H1 (cell line): ENCODE measurements around the gene TET1. TPM values are rescaled to one million over a fixed set of nuclear protein-coding genes. Genes with fewer than 3 reads are reported as not detected.

Experiments
- CTCF ChIA-PET: fragments of 300-600 bp; sonication (Branson Sonifier 250); formaldehyde crosslinking; loops from one replicate; lab custom pipeline; 2021; ENCODE audit not compliant: partially characterized antibody; lab: Charles Lee
- POLR2A ChIA-PET: fragments of 300-600 bp; sonication (Branson Sonifier 250); formaldehyde crosslinking; loops from one replicate; lab custom pipeline; 2021; ENCODE audit warnings: inconsistent platforms; ENCODE audit not compliant: partially characterized antibody; lab: Charles Lee
- DNase-seq, 2 experiments: peaks; one replicate each; pipeline versions ENCODE4 v3.0.0 to v3.0.0-alpha.2; 2010 to 2022; ENCODE audit warnings: low spot score in 2 of 2, low read depth in 1 of 2, mixed read lengths in 1 of 2
- FAIRE-seq: peaks from 2 replicates; lab custom pipeline; 2011; peaks lifted over from hg19 to GRCh38; lab: Jason Lieb, UNC
- H2AFZ ChIP-seq: 2 replicates; pipeline ENCODE4 v1.8.1; 2012; ENCODE audit warnings: low read length, inconsistent platforms
- H2AK5ac ChIP-seq: 2 replicates; pipeline ENCODE4 v1.6.1; 2013; ENCODE audit warnings: low read depth, low read length
- H2BK120ac ChIP-seq: replicated peaks from 2 replicates; pipeline ENCODE3; 2013; ENCODE audit warnings: low read depth, low read length, inconsistent platforms
- H2BK12ac ChIP-seq: 2 replicates; pipeline ENCODE4 v1.6.1; 2013; ENCODE audit warnings: low read depth, low read length
- H2BK15ac ChIP-seq: 2 replicates; pipeline ENCODE4 v1.6.1; 2013; ENCODE audit warnings: low read length
- H2BK20ac ChIP-seq: 2 replicates; pipeline ENCODE4 v1.6.1; 2013; ENCODE audit warnings: low read length
- H2BK5ac ChIP-seq: 2 replicates; pipeline ENCODE4 v1.6.1; 2013; ENCODE audit warnings: low read depth, low read length
- H3K14ac ChIP-seq: 2 replicates; pipeline ENCODE4 v1.6.1; 2013; ENCODE audit warnings: inconsistent platforms; ENCODE audit not compliant: insufficient read length
- H3K18ac ChIP-seq: 2 replicates; pipeline ENCODE4 v1.6.1; 2013; ENCODE audit warnings: low read length; ENCODE audit errors: extremely low read depth
- H3K23ac ChIP-seq: 2 replicates; pipeline ENCODE4 v1.6.1; 2013; ENCODE audit warnings: inconsistent platforms; ENCODE audit not compliant: insufficient read length
- H3K23me2 ChIP-seq: 2 replicates; pipeline ENCODE4 v1.6.1; 2013; ENCODE audit warnings: low read depth, low read length
- H3K27ac ChIP-seq: 2 replicates; pipeline ENCODE4 v1.6.1; 2011; ENCODE audit warnings: low read depth, low read length, inconsistent platforms
- H3K27me3 ChIP-seq, 4 experiments: replicated peaks in 1 of 4; 1 replicate in 1 of 4; 2 replicates in 3 of 4; pipeline versions ENCODE4 v1.6.1 to v1.8.1; 2011 to 2013; ENCODE audit warnings: low read length in 3 of 4, mild to moderate bottlenecking in 3 of 4, inconsistent platforms in 2 of 4, mixed read lengths in 2 of 4, moderate library complexity in 1 of 4; ENCODE audit not compliant: control insufficient read depth in 3 of 4, insufficient read depth in 3 of 4; ENCODE audit errors: extremely low read depth in 1 of 4
- H3K36me3 ChIP-seq, 4 experiments: 2 replicates each; pipeline versions ENCODE4 v1.6.1 to v1.8.1; 2011 to 2013; ENCODE audit warnings: mild to moderate bottlenecking in 4 of 4, low read length in 3 of 4, moderate library complexity in 2 of 4, control low read depth in 1 of 4, inconsistent platforms in 1 of 4; ENCODE audit not compliant: insufficient read depth in 4 of 4, control insufficient read depth in 2 of 4
- H3K4ac ChIP-seq: replicated peaks from 2 replicates; pipeline ENCODE3; 2013; ENCODE audit warnings: low read length, low read depth, mixed read lengths, inconsistent platforms; ENCODE audit not compliant: insufficient read length
- H3K4me1 ChIP-seq, 4 experiments: replicated peaks in 1 of 4; 1 replicate in 1 of 4; 2 replicates in 3 of 4; pipeline versions ENCODE4 v1.6.1 to v1.8.1; 2011 to 2013; ENCODE audit warnings: low read length in 3 of 4, inconsistent platforms in 2 of 4, mixed read lengths in 1 of 4; ENCODE audit not compliant: insufficient read depth in 4 of 4, control insufficient read depth in 3 of 4
- H3K4me2 ChIP-seq, 2 experiments: 2 replicates each; pipeline versions ENCODE4 v1.6.1 to v1.8.1; 2011 to 2013; ENCODE audit warnings: low read depth in 2 of 2, low read length in 2 of 2, control low read depth in 1 of 2, inconsistent platforms in 1 of 2, mild to moderate bottlenecking in 1 of 2; ENCODE audit not compliant: insufficient read depth in 1 of 2
- H3K4me3 ChIP-seq, 4 experiments: fragments of 200-600, 300-600 bp in 1 of 4; sonication (generic), shearing (Covaris generic), sonication (Bioruptor Twin) in 1 of 4; 2 replicates each; pipeline versions ENCODE4 v1.5.1 to v1.8.1; 2011 to 2016; ENCODE audit warnings: low read length in 4 of 4, low read depth in 3 of 4, control low read depth in 2 of 4, inconsistent platforms in 2 of 4, mild to moderate bottlenecking in 2 of 4, mixed read lengths in 1 of 4, moderate library complexity in 1 of 4; ENCODE audit not compliant: insufficient read depth in 2 of 4; ENCODE audit errors: extremely low read depth in 1 of 4
- H3K56ac ChIP-seq: replicated peaks from 2 replicates; pipeline ENCODE3; 2013; ENCODE audit warnings: low read depth, mild to moderate bottlenecking, mixed read lengths, low read length, inconsistent platforms; ENCODE audit not compliant: insufficient read length
- H3K79me1 ChIP-seq: 2 replicates; pipeline ENCODE4 v1.6.1; 2013; ENCODE audit warnings: low read depth, low read length, control low read depth
- H3K79me2 ChIP-seq, 2 experiments: 2 replicates each; pipeline versions ENCODE4 v1.6.1 to v1.8.1; 2012 to 2013; ENCODE audit warnings: low read length in 2 of 2, mild to moderate bottlenecking in 2 of 2, inconsistent platforms in 1 of 2; ENCODE audit not compliant: insufficient read depth in 2 of 2, control insufficient read depth in 1 of 2
- H3K9ac ChIP-seq, 4 experiments: replicated peaks in 1 of 4; 1 replicate in 1 of 4; 2 replicates in 3 of 4; pipeline versions ENCODE4 v1.6.1 to v1.8.1; 2011 to 2013; ENCODE audit warnings: low read depth in 3 of 4, low read length in 3 of 4, control low read depth in 2 of 4, mild to moderate bottlenecking in 2 of 4, moderate library complexity in 2 of 4, inconsistent platforms in 1 of 4; ENCODE audit errors: extremely low read depth in 1 of 4
- H3K9me3 ChIP-seq, 2 experiments: 2 replicates each; pipeline versions ENCODE4 v1.6.1 to v1.8.1; 2012 to 2013; ENCODE audit warnings: mild to moderate bottlenecking in 2 of 2, moderate library complexity in 2 of 2, control low read depth in 1 of 2, inconsistent platforms in 1 of 2, low read depth in 1 of 2, low read length in 1 of 2, mixed read lengths in 1 of 2; ENCODE audit not compliant: insufficient read depth in 2 of 2
- H4K20me1 ChIP-seq, 2 experiments: replicated peaks in 1 of 2; 2 replicates each; pipeline versions ENCODE3 to v1.8.1; 2011 to 2013; ENCODE audit warnings: inconsistent platforms in 2 of 2, low read length in 2 of 2, mild to moderate bottlenecking in 1 of 2; ENCODE audit not compliant: insufficient read depth in 2 of 2, control insufficient read depth in 1 of 2
- H4K5ac ChIP-seq: 2 replicates; pipeline ENCODE4 v1.6.1; 2013; ENCODE audit warnings: low read length, low read depth, mixed read lengths, inconsistent platforms; ENCODE audit not compliant: insufficient read length
- H4K8ac ChIP-seq: 2 replicates; pipeline ENCODE4 v1.8.0; 2013; ENCODE audit warnings: mild to moderate bottlenecking, moderate library complexity, low read length, inconsistent platforms; ENCODE audit not compliant: insufficient read depth; ENCODE audit errors: extremely low read depth
- H4K91ac ChIP-seq: replicated peaks from 2 replicates; pipeline ENCODE3; 2013; ENCODE audit warnings: low read length, mixed read lengths, inconsistent platforms; ENCODE audit not compliant: insufficient read length
- HDAC6 ChIP-seq: IDR thresholded peaks from one replicate; pipeline ENCODE4 v1.7.1; 2012; ENCODE audit warnings: low read depth, mild to moderate bottlenecking, inconsistent platforms, low read length, moderate library complexity
- MAFK ChIP-seq: IDR thresholded peaks from 2 replicates; pipeline ENCODE4 v1.6.1; 2012; ENCODE audit warnings: low read depth, mild to moderate bottlenecking, improper control_type of control experiment, low read length
- POLR2A ChIP-seq, 2 experiments: IDR thresholded peaks; 1 replicate in 1 of 2; 2 replicates in 1 of 2; pipeline ENCODE4 v1.6.1; 2011; ENCODE audit warnings: low read depth in 2 of 2, low read length in 2 of 2, mild to moderate bottlenecking in 2 of 2; ENCODE audit errors: control extremely low read depth in 1 of 2
- POLR2AphosphoS5 ChIP-seq: IDR thresholded peaks from 2 replicates; pipeline ENCODE4 v1.6.1; 2011; ENCODE audit warnings: low read depth, low read length
- RBBP5 ChIP-seq: IDR thresholded peaks from 2 replicates; pipeline ENCODE4 v1.7.1; 2012; ENCODE audit warnings: low read depth, mild to moderate bottlenecking, inconsistent platforms, low read length, moderate library complexity, borderline replicate concordance
- RXRA ChIP-seq: IDR thresholded peaks from 2 replicates; pipeline ENCODE4 v1.6.1; 2011; ENCODE audit warnings: low read depth, mild to moderate bottlenecking, low read length, moderate library complexity; ENCODE audit not compliant: insufficient read depth
- SAP30 ChIP-seq: fragments of 300-600 bp; sonication (generic); IDR thresholded peaks from 2 replicates; pipeline ENCODE4 v1.7.1; 2012; ENCODE audit warnings: low read length, moderate library complexity, mild to moderate bottlenecking, inconsistent platforms; ENCODE audit not compliant: insufficient read depth, insufficient replicate concordance
- SP1 ChIP-seq: IDR thresholded peaks from 2 replicates; pipeline ENCODE4 v1.6.1; 2011; ENCODE audit warnings: low read depth, low read length
- SP4 ChIP-seq: IDR thresholded peaks from 2 replicates; pipeline ENCODE4 v1.6.1; 2012; ENCODE audit warnings: low read length, inconsistent platforms
- TCF12 ChIP-seq: IDR thresholded peaks from 2 replicates; pipeline ENCODE4 v1.6.1; 2011; ENCODE audit warnings: low read depth, mild to moderate bottlenecking, low read length
- YY1 ChIP-seq: IDR thresholded peaks from 2 replicates; pipeline ENCODE4 v1.6.1; 2011; ENCODE audit warnings: low read depth, mild to moderate bottlenecking, low read length
- whole genome bisulfite sequencing, 2 experiments: shearing (Covaris generic) in 1 of 2; methylation state at CpG; one replicate each; pipeline versions ENCODE4 v1.1.6 to v1.1.7; 2013 to 2015; ENCODE audit warnings: low lambda C conversion rate in 2 of 2, mixed read lengths in 2 of 2, inconsistent platforms in 1 of 2, low coverage in 1 of 2, missing lambda C conversion rate in 1 of 2; ENCODE audit not compliant: insufficient replicate concordance in 2 of 2, insufficient coverage in 1 of 2, insufficient read length in 1 of 2; ENCODE audit errors: extremely low coverage in 1 of 2, missing lambda C conversion rate in 1 of 2; 5-methylcytosine and 5-hydroxymethylcytosine counted together
- polyA plus RNA-seq, 7 experiments: library from polyadenylated mRNA; depleted of rRNA in 3 of 7; stranded (reverse) in 5 of 7; unstranded in 2 of 7; fragments of >200 nt in 5 of 7; fragments of 200-250 nt in 2 of 7; gene quantifications; 1 replicate in 5 of 7; 2 replicates in 1 of 7; 4 replicates in 1 of 7; pipeline versions ENCODE4 v1.2.1 to v1.2.3, GENCODE V29; 2011 to 2013; ENCODE audit warnings: missing spikeins in 2 of 7, mixed read lengths in 2 of 7
- total RNA-seq: library from RNA; stranded (reverse); fragmentation: NEBNext Ultra II Directional; extraction: Animal tissue kit (Norgen Biotek cat#: 25700); gene quantifications from 2 replicates; pipeline ENCODE4 v1.2.1, GENCODE V29; 2021
- TF ChIP-seq, protein P1 (sequence below): IDR thresholded peaks from 2 replicates; pipeline ENCODE4 v1.6.1; 2012; ENCODE audit warnings: low read length, inconsistent platforms
- TF ChIP-seq, protein P2 (sequence below): IDR thresholded peaks from 2 replicates; pipeline ENCODE4 v1.6.1; 2012; ENCODE audit warnings: inconsistent platforms

TET1 gene
- total and polyA plus RNA-seq, 2 of the 8 experiments (the other 6 are each of a cell fraction or from before 2014, with no cell fraction given), result 15.2 to 69.3 TPM

DNA sequence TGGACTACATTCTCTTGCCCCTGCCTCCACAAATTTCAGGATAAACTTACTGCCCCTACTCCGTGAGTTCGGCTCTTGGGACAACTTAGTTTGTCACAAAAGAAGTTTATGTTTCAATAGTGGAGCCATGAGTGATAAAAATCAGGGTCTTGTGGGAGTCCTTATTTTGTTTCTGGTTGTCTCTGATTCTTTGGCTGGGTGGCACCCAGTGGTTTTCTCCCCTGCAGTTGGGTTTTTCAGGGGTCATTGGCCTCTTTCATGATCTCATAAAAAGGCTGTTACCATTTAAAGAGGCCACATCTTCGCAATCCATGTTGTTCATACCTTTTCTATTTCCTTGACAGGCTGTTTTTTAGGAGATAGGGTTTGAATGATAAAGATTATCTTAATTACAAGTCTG is 5.5 kb downstream of the TET1 start:
- Histone ChIP-seq H3K36me3 (0 out of 8 replicates have a peak, but pooled peaks cover 0 to 3% (median 0%) of the 10 kb centered on the region in 4 experiments), H3K4me1 (peaks cover 0 to 20% (median 8%) of the 10 kb centered on the region in 4 experiments; a peak in 6 of 7 replicates), H4K8ac (no peak overlapping the region), H3K27me3 (no peaks in the 10 kb centered on the region), H3K18ac (no peak overlapping the region), H3K23me2 (peaks cover 13% of the 10 kb centered on the region), H2BK120ac (no peak overlapping the region), H3K14ac (no peak overlapping the region), H3K9ac (no peak overlapping the region), H2BK12ac (no peak overlapping the region), H3K79me1 (peaks cover 6% of the 10 kb centered on the region), H3K23ac (no peak overlapping the region), H2BK20ac (no peak overlapping the region), H3K4me2 (peak overlapping the region in 1 of 2 experiments; percentile 43; a peak in 1 of 4 replicates), H2BK5ac (no peak overlapping the region), H3K4me3 (peak overlapping the region in 1 of 4 experiments; percentile 34; a peak in 4 of 8 replicates), H4K20me1 (peaks cover 8 to 9% of the 10 kb centered on the region in 2 experiments), H3K56ac (no peak overlapping the region), H2AK5ac (no peak overlapping the region), H3K79me2 (peaks cover 38 to 94% of the 10 kb centered on the region in 2 experiments), H3K27ac (no peak overlapping the region), H2AFZ (no peak overlapping the region), H4K5ac (peak overlapping the region; percentile 52), H2BK15ac (no peak overlapping the region), H3K9me3 (no peaks in the 10 kb centered on the region), H4K91ac (no peak overlapping the region), H3K4ac (no peak overlapping the region)
- no peak for FAIRE-seq
- no peak for DNase-seq
- ChIA-PET POLR2A (no interaction called here), CTCF (interaction anchor here (1.7 kb wide), 1 partner anchor 15 kb away, joined by 11 read pairs; no protein-coding TSS in a partner anchor)
- WGBS, 2 experiments, result 86% methylated on average over 3 of the region's 3 CpGs; no CpG with 5 or more reads in 1 of the 2 experiments
- TF ChIP-seq POLR2A (IDR thresholded peaks at IDR 0.05; ENCODE audit: control extremely low read depth in 1 of 2, low read depth in 2 of 2, low read length in 2 of 2), result no peak
- TF ChIP-seq TCF12, result no peak
- TF ChIP-seq POLR2AphosphoS5, result no peak
- TF ChIP-seq MAFK, result no peak
- TF ChIP-seq SAP30, result no peak
- TF ChIP-seq HDAC6, result no peak
- no peak for TF ChIP-seq RBBP5
- TF ChIP-seq, protein P1, sequence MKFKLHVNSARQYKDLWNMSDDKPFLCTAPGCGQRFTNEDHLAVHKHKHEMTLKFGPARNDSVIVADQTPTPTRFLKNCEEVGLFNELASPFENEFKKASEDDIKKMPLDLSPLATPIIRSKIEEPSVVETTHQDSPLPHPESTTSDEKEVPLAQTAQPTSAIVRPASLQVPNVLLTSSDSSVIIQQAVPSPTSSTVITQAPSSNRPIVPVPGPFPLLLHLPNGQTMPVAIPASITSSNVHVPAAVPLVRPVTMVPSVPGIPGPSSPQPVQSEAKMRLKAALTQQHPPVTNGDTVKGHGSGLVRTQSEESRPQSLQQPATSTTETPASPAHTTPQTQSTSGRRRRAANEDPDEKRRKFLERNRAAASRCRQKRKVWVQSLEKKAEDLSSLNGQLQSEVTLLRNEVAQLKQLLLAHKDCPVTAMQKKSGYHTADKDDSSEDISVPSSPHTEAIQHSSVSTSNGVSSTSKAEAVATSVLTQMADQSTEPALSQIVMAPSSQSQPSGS, result no peak
- TF ChIP-seq SP1, result no peak
- TF ChIP-seq YY1, result no peak
- TF ChIP-seq, protein P2, sequence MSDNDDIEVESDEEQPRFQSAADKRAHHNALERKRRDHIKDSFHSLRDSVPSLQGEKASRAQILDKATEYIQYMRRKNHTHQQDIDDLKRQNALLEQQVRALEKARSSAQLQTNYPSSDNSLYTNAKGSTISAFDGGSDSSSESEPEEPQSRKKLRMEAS, result no peak
- TF ChIP-seq RXRA, result no peak
- TF ChIP-seq SP4, result no peak
